Right renal cortex interstitium (tissue), 3 donors: ENCODE measurements around the gene DDRGK1. TPM values are rescaled to one million over a fixed set of nuclear protein-coding genes. Genes with fewer than 3 reads are reported as not detected.
"Not testable (repeated sequence)": the region's sequence is repeated elsewhere in the genome, so short reads cannot be mapped to it uniquely, and the experiment has no call there.

Experiments
- DNase-seq, 3 donors: peaks; one replicate each; pipeline ENCODE4 v3.0.0-alpha.2; 2013; ENCODE audit warnings: low read depth in 3 of 3, low spot score in 2 of 3
- polyA plus RNA-seq, 3 donors: library from polyadenylated mRNA; unstranded; fragments of 120-200 nt; gene quantifications; one replicate each; pipeline ENCODE4 v1.2.1, GENCODE V29; 2013; ENCODE audit not compliant: insufficient read length in 3 of 3

Gene DDRGK1
- polyA plus RNA-seq, 3 donors: 46.7 to 55.0 (median 51.2) TPM

- DNase-seq: no peak
Measured at GRCh38 chr20:3189561-3190131, 14.8 kb downstream of the DDRGK1 start.

GRCh38 chr20:3188823-3189413, 15.6 kb downstream of the DDRGK1 start:
- DNase-seq: no peak

- not testable (repeated sequence) for DNase-seq
Measured at GRCh38 chr20:3187861-3188260, 16.6 kb downstream of the DDRGK1 start.

- no peak for DNase-seq
Measured at GRCh38 chr20:3183896-3184612, 20.4 kb downstream of the DDRGK1 start.

GRCh38 chr20:3182429-3182828, 22.1 kb downstream of the DDRGK1 start:
- not testable (repeated sequence) for DNase-seq

- DNase-seq: no peak
Measured at GRCh38 chr20:3181270-3181669, 23.2 kb downstream of the DDRGK1 start.

- no peak for DNase-seq
Measured at GRCh38 chr20:3180319-3180718, 24.2 kb downstream of the DDRGK1 start.

GRCh38 chr20:3177746-3178485, 26.6 kb downstream of the DDRGK1 start:
- no peak for DNase-seq

GRCh38 chr20:3175270-3175669, 29.2 kb downstream of the DDRGK1 start:
- no peak for DNase-seq

- DNase-seq: no peak
Measured at GRCh38 chr20:3174442-3175261, 29.8 kb downstream of the DDRGK1 start.

GRCh38 chr20:3173610-3174441, 30.7 kb downstream of the DDRGK1 start:
- DNase-seq: peak in 2 of 3 donors; percentile 76 to 79

- no peak for DNase-seq
Measured at GRCh38 chr20:3172933-3173609, 31.4 kb downstream of the DDRGK1 start, which contains the start of gene LZTS3. Gene LZTS3 (minus strand): TSS chr20:3173549. CDS start chr20:3167163, 6,386 bp downstream.

- DNase-seq: no peak
Measured at GRCh38 chr20:3172126-3172932, 32.2 kb downstream of the DDRGK1 start.

- DNase-seq: no peak
Measured at GRCh38 chr20:3171391-3172125, 32.9 kb downstream of the DDRGK1 start.

GRCh38 chr20:3168829-3169590, 35.5 kb downstream of the DDRGK1 start:
- DNase-seq: no peak

- no peak for DNase-seq
Measured at GRCh38 chr20:3168079-3168828, 36.2 kb downstream of the DDRGK1 start.
